Activated naive CD4-positive, alpha-beta T cell treated with anti-CD3 and anti-CD28 coated beads, Interleukin-2, amount 50 U/mL, for 72 hours (primary cell): ENCODE results near the gene MYL12A. TPM values are rescaled to one million over a fixed set of nuclear protein-coding genes. Genes with fewer than 3 reads are reported as not detected.

Experiments used
- ATAC-seq, 2 donors: fragments of 150-1000 bp; cut with Tn5 transposase; 2 replicates each; pipeline ENCODE4 v1.10.0; 2021; ENCODE audit warnings: mild to moderate bottlenecking in 2 of 2, moderate library complexity in 2 of 2
- DNase-seq, 2 donors: peaks; one replicate each; pipeline ENCODE4 v3.0.0; 2021 to 2022; ENCODE audit warnings: low spot score in 2 of 2
- H3K27ac Mint-ChIP-seq, 2 donors: one replicate each; pipeline ENCODE4 v1.8.0; 2022; ENCODE audit warnings: mild to moderate bottlenecking in 2 of 2, mixed read lengths in 2 of 2
- H3K36me3 Mint-ChIP-seq, 2 donors: one replicate each; pipeline ENCODE4 v1.8.0; 2022; ENCODE audit warnings: mixed read lengths in 2 of 2
- H3K9me3 Mint-ChIP-seq, 2 donors: one replicate each; pipeline ENCODE4 v1.8.0; 2022; ENCODE audit warnings: mixed read lengths in 2 of 2
- total RNA-seq, 2 donors: library from RNA; stranded (reverse); gene quantifications; one replicate each; pipeline ENCODE4 v1.2.3, GENCODE V29; 2022

The MYL12A gene
- total RNA-seq, 2 donors from 2014 or later, result 485 to 498 TPM

DNA sequence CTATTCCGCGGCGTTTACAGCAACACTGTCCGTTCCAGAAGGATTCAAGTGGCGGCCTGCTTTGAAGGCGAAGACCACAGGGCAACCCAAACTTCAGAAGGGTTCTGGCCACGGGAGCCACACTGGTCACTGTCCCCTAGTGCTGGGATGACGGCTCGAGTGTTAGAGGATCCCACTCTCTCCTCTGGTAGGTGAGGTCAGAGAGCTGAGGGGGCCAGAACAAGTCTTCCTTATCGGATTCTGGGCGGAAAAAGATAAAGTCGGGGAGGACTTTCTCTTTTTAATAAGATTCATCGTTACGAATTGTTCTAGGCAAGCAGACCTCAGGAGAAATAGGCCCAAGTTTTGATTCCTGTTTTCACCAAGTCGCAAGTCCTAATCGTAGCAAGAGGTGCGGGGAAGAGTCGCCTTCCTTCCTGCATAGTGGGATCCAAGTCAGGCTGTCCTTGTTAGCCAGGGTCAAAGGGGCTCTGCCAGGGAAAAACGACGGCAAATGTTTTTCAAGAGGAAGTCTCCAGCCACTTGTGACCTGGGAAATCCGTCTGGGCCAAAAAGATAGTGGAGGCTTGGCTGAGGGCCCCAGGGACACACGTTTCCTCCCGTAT, 864 bp upstream of the MYL12A start:
- ATAC-seq (peak in 1 of 2 donors; percentile 13), DNase-seq (peak; percentile 35 to 62)
- Mint-ChIP-seq H3K27ac (peak overlapping the region; percentile 98 to 99), H3K36me3 (peaks cover 38 to 54% of the 10 kb centered on the region in 2 donors), H3K9me3 (peaks cover 0 to 7% of the 10 kb centered on the region in 2 donors)

DNA sequence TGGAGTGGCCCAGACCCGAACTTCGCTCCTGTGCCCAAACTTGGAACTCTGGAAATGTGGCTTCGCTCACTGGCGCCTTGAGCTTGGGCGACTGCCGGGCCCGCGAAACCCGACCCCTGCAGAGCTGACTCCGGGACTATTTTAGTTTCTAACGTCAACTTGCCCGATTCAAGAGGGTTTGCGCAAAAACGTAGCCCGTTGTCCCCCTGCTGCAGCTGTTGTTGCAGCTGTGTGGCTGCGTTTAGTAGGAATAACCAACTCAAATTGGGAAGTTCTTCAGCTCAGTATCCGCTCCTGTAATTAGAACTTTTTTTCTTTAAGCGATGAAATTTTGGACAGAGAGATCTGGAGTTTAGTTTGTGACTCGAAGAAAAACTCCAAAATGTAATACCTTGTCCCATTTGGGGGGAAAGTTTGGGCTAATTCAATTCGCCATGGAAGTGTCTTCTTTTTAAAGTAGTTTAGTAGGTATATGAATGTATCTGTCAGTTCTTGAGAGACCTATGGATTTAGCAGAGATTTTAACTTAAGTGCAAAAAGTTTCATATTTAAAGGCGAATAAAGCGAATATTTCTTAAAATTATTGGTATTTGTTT, 559 bp downstream of the MYL12A start:
- Mint-ChIP-seq H3K36me3 (peaks cover 33 to 50% of the 10 kb centered on the region in 2 donors), H3K27ac (peak overlapping the region; percentile 95 to 98), H3K9me3 (no peaks in the 10 kb centered on the region)
- ATAC-seq, result no peak
- no peak for DNase-seq

DNA sequence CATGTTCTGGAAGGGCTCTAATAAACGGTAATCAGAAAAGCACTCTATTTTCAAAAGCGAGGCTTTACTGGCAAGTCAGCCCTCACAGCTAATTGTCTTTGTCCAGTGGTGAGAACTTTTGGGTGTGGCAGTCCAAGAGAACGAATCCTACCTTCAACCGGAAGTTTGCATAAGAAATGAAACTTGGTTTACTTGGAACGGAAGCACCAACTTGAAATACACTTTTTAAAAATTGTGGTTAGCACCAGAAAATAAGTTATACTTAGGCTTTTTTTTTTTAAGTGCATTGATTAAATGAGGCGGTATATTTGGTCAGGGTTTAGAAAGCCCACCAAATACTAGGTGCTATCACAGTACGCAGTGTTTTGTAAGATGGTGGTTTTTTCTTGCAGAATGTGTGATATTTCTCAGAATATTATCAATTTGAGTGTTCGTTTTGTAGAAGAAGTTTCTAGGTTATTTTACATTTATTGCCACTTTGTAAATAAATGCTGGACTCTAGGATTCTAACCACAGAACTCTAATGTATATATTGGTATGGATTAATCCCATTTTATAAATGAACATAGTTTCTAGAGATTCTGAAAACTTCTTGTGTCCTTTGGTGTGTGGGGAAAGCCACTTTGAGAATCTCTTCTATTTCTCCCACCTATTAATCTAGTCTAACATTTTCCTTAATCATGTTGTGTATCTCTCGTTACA, 1.2 kb downstream of the MYL12A start:
- H3K36me3 Mint-ChIP-seq, result peaks cover 39 to 54% of the 10 kb centered on the region in 2 donors
- DNase-seq (no peak), ATAC-seq (no peak)
- H3K27ac Mint-ChIP-seq, result peak overlapping the region; percentile 95 to 98
- H3K9me3 Mint-ChIP-seq, result no peaks in the 10 kb centered on the region

DNA sequence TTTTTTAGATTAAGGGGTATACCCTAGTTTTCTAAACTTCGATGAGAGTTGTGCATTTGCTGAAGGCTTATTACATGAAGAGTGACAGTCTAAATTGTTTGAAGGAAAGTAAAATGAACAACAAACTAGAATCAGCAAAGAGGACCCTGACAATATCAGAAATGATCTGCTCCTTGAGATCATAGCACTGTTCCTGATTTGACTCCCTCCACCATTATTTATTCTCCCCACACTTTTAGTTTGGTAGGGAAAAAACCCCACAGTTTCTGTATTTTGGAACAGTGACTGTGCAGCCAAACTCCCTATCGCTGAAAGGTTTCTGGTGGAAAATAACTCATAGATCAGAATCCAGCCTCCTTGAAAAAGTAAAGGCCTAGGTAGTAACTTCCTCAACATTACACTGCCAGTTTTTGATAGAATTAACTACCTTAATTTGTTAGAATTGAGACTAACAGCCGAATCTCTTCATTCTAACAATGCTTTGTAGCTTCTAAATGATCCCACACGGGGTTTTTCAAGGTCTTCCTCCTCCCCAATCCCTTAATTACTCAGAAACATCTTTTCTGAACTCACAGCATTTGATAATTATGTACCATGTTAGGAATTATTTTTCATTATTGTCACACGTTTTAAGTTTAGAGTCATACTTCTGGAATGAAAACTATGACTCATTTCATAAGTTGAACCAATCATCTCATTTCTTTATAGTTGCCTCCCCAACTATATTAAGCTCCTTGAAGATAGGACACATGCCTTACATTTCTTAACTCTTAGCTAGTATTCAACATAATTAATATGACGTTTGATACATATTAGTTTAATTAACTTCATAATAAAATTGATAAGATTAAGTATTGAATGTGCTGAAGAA, 2.9 kb downstream of the MYL12A start:
- Mint-ChIP-seq H3K27ac (peak overlapping the region; percentile 93 to 98), H3K36me3 (peaks cover 50 to 59% of the 10 kb centered on the region in 2 donors), H3K9me3 (no peaks in the 10 kb centered on the region)
- ATAC-seq (peak in 1 of 2 donors; percentile 7), DNase-seq (no peak)

GRCh38 chr18:3251249-3251962, 3.8 kb downstream of the MYL12A start:
- DNase-seq, result no peak
- peak overlapping the region in 1 of 2 donors; percentile 22 for H3K27ac Mint-ChIP-seq
- H3K9me3 Mint-ChIP-seq, result no peaks in the 10 kb centered on the region
- no peak for ATAC-seq
- H3K36me3 Mint-ChIP-seq, result peaks cover 53 to 59% of the 10 kb centered on the region in 2 donors

DNA sequence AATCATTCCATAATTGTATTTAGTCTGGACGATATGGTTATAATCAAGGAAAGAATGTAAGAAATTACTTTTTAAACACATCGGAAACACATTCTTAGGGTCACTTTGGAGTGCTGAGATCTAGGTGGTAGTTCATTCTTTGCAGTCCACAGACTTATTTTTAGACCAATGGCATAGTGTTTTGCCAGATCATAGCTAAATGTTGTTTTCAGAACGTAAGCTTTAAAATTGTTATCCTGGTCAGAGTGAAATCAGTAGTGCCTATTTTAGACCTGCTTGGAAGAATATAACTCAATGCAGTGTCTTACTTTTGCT, 4.3 kb downstream of the MYL12A start:
- no peak overlapping the region for H3K27ac Mint-ChIP-seq
- DNase-seq (no peak), ATAC-seq (no peak)
- peaks cover 48 to 64% of the 10 kb centered on the region in 2 donors for H3K36me3 Mint-ChIP-seq
- no peaks in the 10 kb centered on the region for H3K9me3 Mint-ChIP-seq

DNA sequence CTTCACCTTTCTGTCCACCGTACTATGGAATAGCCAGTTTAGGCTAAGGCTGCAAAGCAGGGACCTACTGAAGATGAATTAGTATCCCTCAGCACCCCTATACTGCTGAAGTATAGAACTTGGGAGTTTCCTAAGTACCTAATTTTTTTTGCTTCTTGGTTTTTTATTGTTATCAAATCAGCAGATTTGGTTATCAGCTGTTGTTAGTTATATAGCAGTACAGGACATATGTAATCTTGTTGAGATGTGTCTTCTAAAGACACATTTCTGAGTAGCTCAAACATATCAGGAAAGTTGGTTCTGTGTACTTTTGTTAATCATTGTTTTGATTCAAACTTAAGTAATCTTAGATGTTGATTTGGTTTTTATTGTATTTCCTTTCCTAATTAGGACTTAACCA, 5.2 kb downstream of the MYL12A start:
- peaks cover 50 to 73% of the 10 kb centered on the region in 2 donors for H3K36me3 Mint-ChIP-seq

GRCh38 chr18:3254725-3255124, 7.1 kb downstream of the MYL12A start:
- ATAC-seq (no peak), DNase-seq (no peak)
- peak overlapping the region in 1 of 2 donors; percentile 17 for H3K27ac Mint-ChIP-seq
- H3K36me3 Mint-ChIP-seq, result peaks cover 38 to 61% of the 10 kb centered on the region in 2 donors
- H3K9me3 Mint-ChIP-seq, result no peaks in the 10 kb centered on the region

More for the DNA sequence above, 5.2 kb downstream of the MYL12A start:
- ATAC-seq (no peak), DNase-seq (no peak)
- H3K9me3 Mint-ChIP-seq, result no peaks in the 10 kb centered on the region
- H3K27ac Mint-ChIP-seq, result no peak overlapping the region

DNA sequence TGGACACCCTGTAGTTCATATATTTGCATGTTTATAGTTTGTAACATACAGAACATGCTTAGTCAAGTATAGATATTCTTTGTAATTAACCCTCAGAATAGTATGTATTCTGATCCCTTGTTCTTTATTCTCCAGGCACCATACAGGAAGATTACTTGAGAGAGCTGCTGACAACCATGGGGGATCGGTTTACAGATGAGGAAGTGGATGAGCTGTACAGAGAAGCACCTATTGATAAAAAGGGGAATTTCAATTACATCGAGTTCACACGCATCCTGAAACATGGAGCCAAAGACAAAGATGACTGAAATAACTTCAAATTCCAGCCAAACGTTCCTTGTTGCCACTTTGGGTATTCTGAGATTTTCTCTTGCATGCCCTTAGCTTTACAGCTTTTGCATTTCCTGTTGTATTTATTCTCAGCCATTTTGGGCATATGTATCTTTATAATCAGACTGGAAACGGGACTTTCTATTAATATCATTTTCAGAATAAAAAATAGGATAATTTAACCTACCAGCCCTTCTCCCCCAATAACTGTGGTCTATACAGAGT, 8.1 kb downstream of the MYL12A start:
- no peaks in the 10 kb centered on the region for H3K9me3 Mint-ChIP-seq
- DNase-seq (no peak), ATAC-seq (no peak)
- peak overlapping the region in 1 of 2 donors; percentile 13 for H3K27ac Mint-ChIP-seq
- peaks cover 30 to 57% of the 10 kb centered on the region in 2 donors for H3K36me3 Mint-ChIP-seq

DNA sequence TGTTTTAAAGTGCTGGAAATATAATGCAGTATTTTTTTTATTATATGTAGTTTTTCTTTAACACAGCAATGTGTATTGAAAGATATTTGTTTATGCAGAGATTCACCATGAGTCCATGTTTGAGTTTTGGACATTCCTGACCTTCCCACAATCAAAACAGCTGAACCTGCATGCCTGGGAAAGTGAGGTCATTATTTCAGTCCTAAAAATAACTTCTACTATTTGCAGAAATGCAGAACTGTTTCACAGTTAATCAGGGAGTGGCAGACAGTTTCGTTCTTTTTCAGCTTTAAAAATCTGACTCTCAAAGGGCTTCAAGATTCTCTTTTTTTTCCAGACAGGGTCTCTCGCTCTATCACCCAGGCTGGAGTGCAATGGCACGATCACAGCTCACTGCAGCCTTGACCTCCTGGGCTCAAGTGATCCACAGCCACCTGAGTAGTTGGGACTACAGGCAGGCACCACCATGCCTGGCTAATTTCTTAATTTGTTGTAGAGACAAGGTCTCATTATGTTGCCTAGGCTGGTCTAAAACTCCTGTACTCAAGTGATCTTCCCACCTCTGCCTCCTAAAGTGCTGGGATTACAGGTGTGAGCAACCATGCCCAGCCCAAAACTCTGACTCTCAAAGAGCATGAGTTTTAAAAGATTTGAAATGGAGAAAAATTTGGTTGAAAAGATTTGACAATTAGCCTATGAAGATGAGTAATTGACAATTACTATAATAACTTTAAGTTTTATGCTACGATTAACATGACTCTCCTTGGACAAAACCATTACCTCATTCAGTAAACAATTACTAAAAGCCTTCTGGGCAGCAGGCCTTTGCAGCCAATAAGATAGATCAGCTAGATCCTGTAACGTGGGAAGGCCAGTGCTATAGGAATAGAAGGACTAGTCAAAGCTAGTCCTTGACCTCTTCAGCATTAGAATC, 9.4 kb downstream of the MYL12A start:
- Mint-ChIP-seq H3K9me3 (no peaks in the 10 kb centered on the region), H3K36me3 (peaks cover 37 to 60% of the 10 kb centered on the region in 2 donors), H3K27ac (peak overlapping the region in 1 of 2 donors; percentile 57)
- ATAC-seq, result no peak
- DNase-seq, result no peak

- Mint-ChIP-seq H3K9me3 (no peaks in the 10 kb centered on the region), H3K36me3 (peaks cover 40 to 63% of the 10 kb centered on the region in 2 donors)
- no peak for ATAC-seq
These were observed 10.1 kb downstream of the MYL12A start for GRCh38 chr18:3257627-3258120.

DNA sequence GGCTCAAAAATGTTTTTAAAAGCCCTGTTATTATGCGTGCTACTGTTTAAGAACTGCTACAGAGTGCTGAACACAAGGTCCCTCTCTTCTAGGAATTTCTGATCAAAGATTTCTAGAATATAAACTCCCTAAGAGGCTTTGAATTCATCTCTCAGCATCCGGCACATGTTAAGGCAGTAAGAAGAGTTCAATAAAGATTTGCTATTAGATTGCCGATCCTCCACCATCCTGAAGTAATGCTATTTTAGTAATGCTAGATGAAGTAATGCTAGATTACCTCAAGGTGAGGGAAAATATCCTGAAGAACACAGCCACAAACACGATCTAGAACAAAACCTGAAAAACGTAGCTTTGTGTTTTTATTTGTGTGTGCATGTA, 13.4 kb downstream of the MYL12A start:
- H3K27ac Mint-ChIP-seq, result peak overlapping the region; percentile 98
- H3K36me3 Mint-ChIP-seq, result peaks cover 33 to 49% of the 10 kb centered on the region in 2 donors
- DNase-seq (no peak), ATAC-seq (no peak)
- no peaks in the 10 kb centered on the region for H3K9me3 Mint-ChIP-seq

More at GRCh38 chr18:3257627-3258120, 10.1 kb downstream of the MYL12A start:
- peak overlapping the region in 1 of 2 donors; percentile 57 for H3K27ac Mint-ChIP-seq
- DNase-seq, result no peak

- peak within 1 kb of the TSS; percentile 98 for H3K27ac Mint-ChIP-seq
- H3K36me3 Mint-ChIP-seq, result peaks cover 33 to 43% of the 10 kb centered on the region in 2 donors
- no peaks in the 10 kb centered on the region for H3K9me3 Mint-ChIP-seq
- DNase-seq (peak; percentile 74 to 86), ATAC-seq (peak; percentile 87 to 89)
These were observed 14.0 kb downstream of the MYL12A start, which contains the start of gene MYL12B for GRCh38 chr18:3261373-3262233. Gene MYL12B (plus strand): TSS chr18:3262133. CDS start chr18:3272899, 10,766 bp downstream.
